ENCODE data around the gene OPCML. TPM values are rescaled to one million over a fixed set of nuclear protein-coding genes. Genes with fewer than 3 reads are reported as not detected.

The OPCML gene
- total and polyA plus RNA-seq, 2 experiments from 2014 or later, result 1.2 to 4.4 TPM

DNA sequence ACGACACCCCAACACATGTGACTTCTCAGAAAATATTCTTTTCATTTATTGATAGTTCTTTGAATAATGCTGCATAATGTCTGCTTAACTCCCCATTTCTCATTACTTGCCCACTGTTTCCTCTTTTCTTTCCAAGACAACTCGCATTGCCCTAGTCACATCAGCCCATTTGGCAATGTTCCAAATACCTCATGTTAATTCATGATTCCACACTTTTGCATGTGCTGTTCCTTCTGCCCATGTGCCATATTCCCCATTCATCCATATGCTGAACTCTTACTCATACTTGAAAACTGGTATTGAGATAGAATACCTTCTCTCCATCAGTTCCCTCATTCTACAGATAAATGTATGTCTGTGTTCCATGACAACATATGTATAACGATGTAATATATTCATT is 993.7 kb downstream of the OPCML start (continued):
- TF ChIP-seq, protein P1, sequence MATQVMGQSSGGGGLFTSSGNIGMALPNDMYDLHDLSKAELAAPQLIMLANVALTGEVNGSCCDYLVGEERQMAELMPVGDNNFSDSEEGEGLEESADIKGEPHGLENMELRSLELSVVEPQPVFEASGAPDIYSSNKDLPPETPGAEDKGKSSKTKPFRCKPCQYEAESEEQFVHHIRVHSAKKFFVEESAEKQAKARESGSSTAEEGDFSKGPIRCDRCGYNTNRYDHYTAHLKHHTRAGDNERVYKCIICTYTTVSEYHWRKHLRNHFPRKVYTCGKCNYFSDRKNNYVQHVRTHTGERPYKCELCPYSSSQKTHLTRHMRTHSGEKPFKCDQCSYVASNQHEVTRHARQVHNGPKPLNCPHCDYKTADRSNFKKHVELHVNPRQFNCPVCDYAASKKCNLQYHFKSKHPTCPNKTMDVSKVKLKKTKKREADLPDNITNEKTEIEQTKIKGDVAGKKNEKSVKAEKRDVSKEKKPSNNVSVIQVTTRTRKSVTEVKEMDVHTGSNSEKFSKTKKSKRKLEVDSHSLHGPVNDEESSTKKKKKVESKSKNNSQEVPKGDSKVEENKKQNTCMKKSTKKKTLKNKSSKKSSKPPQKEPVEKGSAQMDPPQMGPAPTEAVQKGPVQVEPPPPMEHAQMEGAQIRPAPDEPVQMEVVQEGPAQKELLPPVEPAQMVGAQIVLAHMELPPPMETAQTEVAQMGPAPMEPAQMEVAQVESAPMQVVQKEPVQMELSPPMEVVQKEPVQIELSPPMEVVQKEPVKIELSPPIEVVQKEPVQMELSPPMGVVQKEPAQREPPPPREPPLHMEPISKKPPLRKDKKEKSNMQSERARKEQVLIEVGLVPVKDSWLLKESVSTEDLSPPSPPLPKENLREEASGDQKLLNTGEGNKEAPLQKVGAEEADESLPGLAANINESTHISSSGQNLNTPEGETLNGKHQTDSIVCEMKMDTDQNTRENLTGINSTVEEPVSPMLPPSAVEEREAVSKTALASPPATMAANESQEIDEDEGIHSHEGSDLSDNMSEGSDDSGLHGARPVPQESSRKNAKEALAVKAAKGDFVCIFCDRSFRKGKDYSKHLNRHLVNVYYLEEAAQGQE (IDR thresholded peaks at IDR 0.05; ENCODE audit: unreplicated experiment), result no peak
- TF ChIP-seq JUNB (IDR thresholded peaks at IDR 0.05; ENCODE audit: unreplicated experiment), result no peak
- TF ChIP-seq, protein P2, sequence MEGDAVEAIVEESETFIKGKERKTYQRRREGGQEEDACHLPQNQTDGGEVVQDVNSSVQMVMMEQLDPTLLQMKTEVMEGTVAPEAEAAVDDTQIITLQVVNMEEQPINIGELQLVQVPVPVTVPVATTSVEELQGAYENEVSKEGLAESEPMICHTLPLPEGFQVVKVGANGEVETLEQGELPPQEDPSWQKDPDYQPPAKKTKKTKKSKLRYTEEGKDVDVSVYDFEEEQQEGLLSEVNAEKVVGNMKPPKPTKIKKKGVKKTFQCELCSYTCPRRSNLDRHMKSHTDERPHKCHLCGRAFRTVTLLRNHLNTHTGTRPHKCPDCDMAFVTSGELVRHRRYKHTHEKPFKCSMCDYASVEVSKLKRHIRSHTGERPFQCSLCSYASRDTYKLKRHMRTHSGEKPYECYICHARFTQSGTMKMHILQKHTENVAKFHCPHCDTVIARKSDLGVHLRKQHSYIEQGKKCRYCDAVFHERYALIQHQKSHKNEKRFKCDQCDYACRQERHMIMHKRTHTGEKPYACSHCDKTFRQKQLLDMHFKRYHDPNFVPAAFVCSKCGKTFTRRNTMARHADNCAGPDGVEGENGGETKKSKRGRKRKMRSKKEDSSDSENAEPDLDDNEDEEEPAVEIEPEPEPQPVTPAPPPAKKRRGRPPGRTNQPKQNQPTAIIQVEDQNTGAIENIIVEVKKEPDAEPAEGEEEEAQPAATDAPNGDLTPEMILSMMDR (conservative IDR thresholded peaks at IDR 0.05; ENCODE audit: low read depth in 2 of 2), result no peak

DNA sequence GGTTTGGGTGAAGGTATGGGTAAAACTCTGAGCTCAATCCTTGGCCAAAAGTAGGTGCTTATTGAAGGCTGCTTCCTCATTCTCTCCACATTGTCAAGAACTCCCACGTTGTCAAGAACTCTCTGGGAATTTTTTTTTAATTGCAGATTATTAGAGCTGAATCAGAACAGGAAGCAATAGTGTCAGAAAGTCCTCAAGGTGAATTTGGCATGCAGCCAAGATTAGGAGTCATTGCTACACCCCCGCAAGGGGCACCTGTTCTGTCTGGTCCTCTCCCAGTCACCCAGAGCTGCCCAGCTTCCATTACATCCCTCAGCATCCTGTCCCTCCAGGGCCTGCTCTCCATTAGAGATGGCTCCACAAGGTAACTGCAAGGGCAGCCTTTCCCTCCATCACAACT is 996.5 kb downstream of the OPCML start:
- DNase-seq (ENCODE audit: low spot score) (no peak), ATAC-seq (no peak)
- H3K27ac Mint-ChIP-seq, result no peak overlapping the region
- Histone ChIP-seq H3F3A (replicated peaks; ENCODE audit: low read depth) (no peaks in the 10 kb centered on the region), H3K4me3 (no peak overlapping the region), H4K20me1 (replicated peaks; ENCODE audit: insufficient read depth) (no peaks in the 10 kb centered on the region; the same call in 1 of the 2 replicates), H2AFZ (no peak overlapping the region), H3K4me2 (no peak overlapping the region), H3K27ac (ENCODE audit: low read depth) (no peak overlapping the region), H3K36me3 (ENCODE audit: insufficient read depth) (no peaks in the 10 kb centered on the region), H3K9me2 (ENCODE audit: insufficient read depth) (peaks cover 13% of the 10 kb centered on the region; the same call in 1 of the 2 replicates), H3K79me2 (replicated peaks; ENCODE audit: insufficient read depth) (no peaks in the 10 kb centered on the region), H3K4me1 (ENCODE audit: insufficient read depth) (peaks cover 6% of the 10 kb centered on the region), H3K27me3 (ENCODE audit: insufficient read depth) (no peaks in the 10 kb centered on the region)
- H3K4me1 Mint-ChIP-seq, result peaks cover 8% of the 10 kb centered on the region
- no peak for TF ChIP-seq EZH2phosphoT487 (IDR thresholded peaks at IDR 0.05; ENCODE audit: unreplicated experiment)
- no peak overlapping the region for H3K4me3 Mint-ChIP-seq
- no peaks in the 10 kb centered on the region for H3K9me3 Mint-ChIP-seq
- H3K36me3 Mint-ChIP-seq (ENCODE audit: low read depth), result no peaks in the 10 kb centered on the region
- H3K27me3 Mint-ChIP-seq (ENCODE audit: insufficient read depth, low read depth, poor library complexity), result no peaks in the 10 kb centered on the region

DNA sequence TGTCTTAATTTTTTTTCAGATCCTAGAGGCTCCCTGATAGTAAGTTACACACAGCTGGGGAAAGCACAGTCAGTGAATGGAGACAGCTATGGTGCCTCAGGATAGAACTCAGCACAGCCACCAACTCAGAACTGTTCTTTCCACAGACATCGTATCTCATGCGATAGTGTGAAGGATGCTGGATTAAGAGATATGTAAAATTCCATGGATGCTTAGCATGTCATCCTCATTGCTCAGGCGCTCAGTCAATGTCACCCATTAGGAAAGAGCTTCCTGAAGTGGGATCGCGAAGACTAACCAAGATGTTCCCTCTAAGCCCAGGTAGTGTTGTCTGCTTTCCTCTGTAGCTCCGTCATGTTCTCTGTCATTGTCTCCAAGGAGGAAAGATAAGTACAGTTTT is 1000.4 kb downstream of the OPCML start:
- peaks cover 6% of the 10 kb centered on the region for H3K4me1 ChIP-seq (ENCODE audit: insufficient read depth)
- H3K79me2 ChIP-seq (replicated peaks; ENCODE audit: insufficient read depth), result no peaks in the 10 kb centered on the region
- H3F3A ChIP-seq (replicated peaks; ENCODE audit: low read depth), result no peaks in the 10 kb centered on the region
- Mint-ChIP-seq H3K4me3 (no peak overlapping the region), H3K27ac (no peak overlapping the region), H3K9me3 (no peaks in the 10 kb centered on the region), H3K27me3 (ENCODE audit: insufficient read depth, low read depth, poor library complexity) (no peaks in the 10 kb centered on the region), H3K36me3 (ENCODE audit: low read depth) (no peaks in the 10 kb centered on the region), H3K4me1 (peaks cover 8% of the 10 kb centered on the region)
- H3K27ac ChIP-seq (ENCODE audit: low read depth), result no peak overlapping the region
- no peak overlapping the region for H3K4me3 ChIP-seq
- peaks cover 6% of the 10 kb centered on the region; the same call in 1 of the 2 replicates for H3K9me2 ChIP-seq (ENCODE audit: insufficient read depth)
- no peaks in the 10 kb centered on the region for H4K20me1 ChIP-seq (replicated peaks; ENCODE audit: insufficient read depth)
- ATAC-seq (no peak), DNase-seq (ENCODE audit: low spot score) (peak; percentile 14)
- no peak overlapping the region for H3K4me2 ChIP-seq
- no peaks in the 10 kb centered on the region for H3K27me3 ChIP-seq (ENCODE audit: insufficient read depth)
- no peaks in the 10 kb centered on the region for H3K36me3 ChIP-seq (ENCODE audit: insufficient read depth)
- H2AFZ ChIP-seq, result no peak overlapping the region
- TF ChIP-seq, protein P2 (conservative IDR thresholded peaks at IDR 0.05; ENCODE audit: low read depth in 2 of 2), result no peak
- TF ChIP-seq ZNF331 (CRISPR knock-in tag; IDR thresholded peaks at IDR 0.05; ENCODE audit: low read depth), result no peak
- no peak for TF ChIP-seq CREB1 (CRISPR knock-in tag; IDR thresholded peaks at IDR 0.05; ENCODE audit: low read depth)

Data from GM23338 (cell line).